Measurements from ENCODE around the gene PRPF40A.
A peak's percentile ranks its signal among the peaks of the same experiment; 100 is the strongest.

The PRPF40A gene

DNA sequence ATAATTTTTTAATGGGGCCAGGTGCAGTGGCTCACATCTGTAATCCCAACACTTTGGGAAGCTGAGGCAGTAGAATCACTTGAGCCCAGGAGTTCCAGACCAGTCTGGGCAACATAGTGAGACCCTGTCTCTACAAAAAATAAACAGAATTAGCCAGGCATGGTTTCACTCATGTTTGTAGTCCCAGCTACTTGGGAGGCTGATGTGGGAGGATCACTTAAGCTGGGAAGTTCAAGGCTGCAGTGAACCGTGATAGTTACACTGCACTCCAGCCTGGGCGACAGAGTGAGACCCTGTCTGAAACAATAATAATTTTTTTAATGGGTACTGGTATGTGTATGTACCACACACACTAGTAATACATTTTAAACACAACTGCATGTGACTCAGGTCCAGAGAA lies 3.5 kb upstream of the PRPF40A start:
- Histone ChIP-seq H3K9me3 (ENCODE audit: insufficient read depth, low read length) (no peaks in the 10 kb centered on the region), H3K79me2 (ENCODE audit: low read length) (peaks cover 68% of the 10 kb centered on the region), H3K36me3 (replicated peaks; ENCODE audit: low read depth, low read length) (peaks cover 30% of the 10 kb centered on the region), H3K27ac (ENCODE audit: low read length) (no peak overlapping the region), H3K27me3 (ENCODE audit: low read depth, low read length) (no peaks in the 10 kb centered on the region), H4K20me1 (ENCODE audit: insufficient read depth, low read length) (peaks cover 54% of the 10 kb centered on the region), H2AFZ (ENCODE audit: low read depth, low read length) (no peak overlapping the region), H3K9ac (ENCODE audit: low read length) (no peak overlapping the region), H3K4me3 (ENCODE audit: low read length) (no peak overlapping the region), H3K4me1 (ENCODE audit: low read length) (peaks cover 16% of the 10 kb centered on the region), H3K4me2 (ENCODE audit: low read length) (no peak overlapping the region)
- TF ChIP-seq CTCF (IDR thresholded peaks at IDR 0.05; ENCODE audit: low read depth, low read length) (no peak), EZH2phosphoT487 (IDR thresholded peaks at IDR 0.05; ENCODE audit: low read depth) (no peak)

- Histone ChIP-seq H3K9me3 (ENCODE audit: insufficient read depth, low read length) (no peaks in the 10 kb centered on the region), H3K27me3 (ENCODE audit: low read depth, low read length) (no peaks in the 10 kb centered on the region), H3K79me2 (ENCODE audit: low read length) (peaks cover 79% of the 10 kb centered on the region), H3K27ac (ENCODE audit: low read length) (peak overlapping the region; percentile 88), H4K20me1 (ENCODE audit: insufficient read depth, low read length) (peaks cover 56% of the 10 kb centered on the region), H3K4me1 (ENCODE audit: low read length) (peaks cover 24% of the 10 kb centered on the region), H3K4me2 (ENCODE audit: low read length) (peak overlapping the region; percentile 93), H3K4me3 (ENCODE audit: low read length) (peak overlapping the region; percentile 96), H2AFZ (ENCODE audit: low read depth, low read length) (peak overlapping the region; percentile 55), H3K9ac (ENCODE audit: low read length) (peak overlapping the region; percentile 98), H3K36me3 (replicated peaks; ENCODE audit: low read depth, low read length) (peaks cover 41% of the 10 kb centered on the region)
- TF ChIP-seq EZH2phosphoT487 (IDR thresholded peaks at IDR 0.05; ENCODE audit: low read depth) = no peak
- TF ChIP-seq CTCF (IDR thresholded peaks at IDR 0.05; ENCODE audit: low read depth, low read length) = no peak
Observed at GRCh38 chr2:152718909-152719645, 1.8 kb upstream of the PRPF40A start.

GRCh38 chr2:152718076-152718908 lies 1.0 kb upstream of the PRPF40A start, which contains the start of gene ARL6IP6:
TSS of gene ARL6IP6 (plus strand) at chr2:152718620. CDS start at chr2:152718625, 5 bp downstream.
- peaks cover 51% of the 10 kb centered on the region for H4K20me1 ChIP-seq (ENCODE audit: insufficient read depth, low read length)
- H3K27ac ChIP-seq (ENCODE audit: low read length) = peak within 1 kb of the TSS; percentile 88
- peaks cover 46% of the 10 kb centered on the region for H3K36me3 ChIP-seq (replicated peaks; ENCODE audit: low read depth, low read length)
- peak within 1 kb of the TSS; percentile 76 for H2AFZ ChIP-seq (ENCODE audit: low read depth, low read length)
- peaks cover 24% of the 10 kb centered on the region for H3K4me1 ChIP-seq (ENCODE audit: low read length)
- no peaks in the 10 kb centered on the region for H3K27me3 ChIP-seq (ENCODE audit: low read depth, low read length)
- peaks cover 83% of the 10 kb centered on the region for H3K79me2 ChIP-seq (ENCODE audit: low read length)
- peak within 1 kb of the TSS; percentile 96 for H3K4me3 ChIP-seq (ENCODE audit: low read length)
- peak within 1 kb of the TSS; percentile 98 for H3K9ac ChIP-seq (ENCODE audit: low read length)
- H3K4me2 ChIP-seq (ENCODE audit: low read length) = peak within 1 kb of the TSS; percentile 93
- TF ChIP-seq EZH2phosphoT487 (IDR thresholded peaks at IDR 0.05; ENCODE audit: low read depth) (no peak), CTCF (IDR thresholded peaks at IDR 0.05; ENCODE audit: low read depth, low read length) (no peak)
- no peaks in the 10 kb centered on the region for H3K9me3 ChIP-seq (ENCODE audit: insufficient read depth, low read length)

GRCh38 chr2:152716805-152717227 lies 445 bp downstream of the PRPF40A start:
- Histone ChIP-seq H3K36me3 (replicated peaks; ENCODE audit: low read depth, low read length) (peaks cover 49% of the 10 kb centered on the region), H3K4me2 (ENCODE audit: low read length) (peak overlapping the region; percentile 89), H3K9ac (ENCODE audit: low read length) (peak overlapping the region; percentile 95), H3K4me3 (ENCODE audit: low read length) (peak overlapping the region; percentile 96), H3K4me1 (ENCODE audit: low read length) (peaks cover 24% of the 10 kb centered on the region), H2AFZ (ENCODE audit: low read depth, low read length) (peak overlapping the region; percentile 33; the same call in 1 of the 2 replicates), H3K27me3 (ENCODE audit: low read depth, low read length) (no peaks in the 10 kb centered on the region), H3K27ac (ENCODE audit: low read length) (peak overlapping the region; percentile 75), H3K79me2 (ENCODE audit: low read length) (peaks cover 88% of the 10 kb centered on the region), H4K20me1 (ENCODE audit: insufficient read depth, low read length) (peaks cover 47% of the 10 kb centered on the region), H3K9me3 (ENCODE audit: insufficient read depth, low read length) (no peaks in the 10 kb centered on the region)
- TF ChIP-seq EZH2phosphoT487 (IDR thresholded peaks at IDR 0.05; ENCODE audit: low read depth) = no peak
- no peak for TF ChIP-seq CTCF (IDR thresholded peaks at IDR 0.05; ENCODE audit: low read depth, low read length)

Measured in OCI-LY3 (cell line).